Endothelial cell (in vitro differentiated cells): ENCODE measurements around the gene DR1. TPM values are rescaled to one million over a fixed set of nuclear protein-coding genes. Genes with fewer than 3 reads are reported as not detected.

Source experiments
- DNase-seq: peaks from one replicate; pipeline ENCODE4 v3.0.0; 2021; ENCODE audit warnings: low spot score
- H3K27ac Mint-ChIP-seq: one replicate; pipeline ENCODE4 v1.8.0; 2021; ENCODE audit warnings: mixed read lengths, inconsistent platforms; ENCODE audit not compliant: unreplicated experiment
- H3K27me3 Mint-ChIP-seq: one replicate; pipeline ENCODE4 v1.8.0; 2021; ENCODE audit warnings: mild to moderate bottlenecking, moderate library complexity, mixed read lengths, inconsistent platforms; ENCODE audit not compliant: unreplicated experiment
- H3K36me3 Mint-ChIP-seq: one replicate; pipeline ENCODE4 v1.8.0; 2021; ENCODE audit warnings: mild to moderate bottlenecking, low read depth, mixed read lengths, inconsistent platforms; ENCODE audit not compliant: unreplicated experiment
- H3K4me1 Mint-ChIP-seq: one replicate; pipeline ENCODE4 v1.8.0; 2021; ENCODE audit warnings: mild to moderate bottlenecking, mixed read lengths, inconsistent platforms; ENCODE audit not compliant: unreplicated experiment
- H3K4me3 Mint-ChIP-seq: one replicate; pipeline ENCODE4 v1.8.0; 2021; ENCODE audit warnings: mild to moderate bottlenecking, mixed read lengths, inconsistent platforms; ENCODE audit not compliant: unreplicated experiment
- H3K9me3 Mint-ChIP-seq: one replicate; pipeline ENCODE4 v1.8.0; 2021; ENCODE audit warnings: mixed read lengths, inconsistent platforms; ENCODE audit not compliant: unreplicated experiment
- total RNA-seq: library from RNA; stranded (reverse); fragmentation: NEBNext Ultra II Directional; extraction: Animal tissue kit (Norgen Biotek cat#: 25700); gene quantifications from one replicate; pipeline ENCODE4 v1.2.1, GENCODE V29; 2021; ENCODE audit not compliant: unreplicated experiment
- TF ChIP-seq, protein P1 (sequence below): fragments of 200-600 bp; sonication (generic); IDR thresholded peaks from one replicate; pipeline ENCODE4 v1.5.0; 2021; ENCODE audit warnings: antibody characterized with exemption; ENCODE audit not compliant: unreplicated experiment

The DR1 gene
- total RNA-seq, 1 donor from 2014 or later, result 47.4 TPM

DNA sequence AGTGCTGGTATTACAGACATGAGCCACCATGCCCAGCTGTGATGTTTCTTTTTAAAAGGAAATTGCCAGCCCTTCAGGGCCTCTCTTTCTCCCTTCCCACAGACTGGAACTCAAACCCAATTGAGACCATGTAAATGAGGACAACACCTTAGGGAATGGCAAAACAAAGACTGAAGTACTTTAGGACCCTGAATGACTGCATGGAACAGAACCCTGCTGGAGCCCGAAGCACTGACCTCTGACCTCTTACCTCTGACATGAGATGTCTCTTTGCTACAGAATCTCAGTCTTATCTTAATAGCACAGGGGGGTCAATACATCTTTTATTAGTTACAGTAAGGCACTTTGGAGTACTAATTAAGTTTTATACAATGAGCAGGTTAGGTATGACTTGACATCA, 15.5 kb upstream of the DR1 start:
- H3K36me3 Mint-ChIP-seq, result no peaks in the 10 kb centered on the region
- no peak overlapping the region for H3K27ac Mint-ChIP-seq
- H3K9me3 Mint-ChIP-seq, result no peaks in the 10 kb centered on the region
- TF ChIP-seq, protein P1, sequence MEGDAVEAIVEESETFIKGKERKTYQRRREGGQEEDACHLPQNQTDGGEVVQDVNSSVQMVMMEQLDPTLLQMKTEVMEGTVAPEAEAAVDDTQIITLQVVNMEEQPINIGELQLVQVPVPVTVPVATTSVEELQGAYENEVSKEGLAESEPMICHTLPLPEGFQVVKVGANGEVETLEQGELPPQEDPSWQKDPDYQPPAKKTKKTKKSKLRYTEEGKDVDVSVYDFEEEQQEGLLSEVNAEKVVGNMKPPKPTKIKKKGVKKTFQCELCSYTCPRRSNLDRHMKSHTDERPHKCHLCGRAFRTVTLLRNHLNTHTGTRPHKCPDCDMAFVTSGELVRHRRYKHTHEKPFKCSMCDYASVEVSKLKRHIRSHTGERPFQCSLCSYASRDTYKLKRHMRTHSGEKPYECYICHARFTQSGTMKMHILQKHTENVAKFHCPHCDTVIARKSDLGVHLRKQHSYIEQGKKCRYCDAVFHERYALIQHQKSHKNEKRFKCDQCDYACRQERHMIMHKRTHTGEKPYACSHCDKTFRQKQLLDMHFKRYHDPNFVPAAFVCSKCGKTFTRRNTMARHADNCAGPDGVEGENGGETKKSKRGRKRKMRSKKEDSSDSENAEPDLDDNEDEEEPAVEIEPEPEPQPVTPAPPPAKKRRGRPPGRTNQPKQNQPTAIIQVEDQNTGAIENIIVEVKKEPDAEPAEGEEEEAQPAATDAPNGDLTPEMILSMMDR, result no peak
- no peak overlapping the region for H3K4me3 Mint-ChIP-seq
- H3K27me3 Mint-ChIP-seq, result peaks cover 3% of the 10 kb centered on the region
- DNase-seq, result no peak
- H3K4me1 Mint-ChIP-seq, result no peaks in the 10 kb centered on the region

DNA sequence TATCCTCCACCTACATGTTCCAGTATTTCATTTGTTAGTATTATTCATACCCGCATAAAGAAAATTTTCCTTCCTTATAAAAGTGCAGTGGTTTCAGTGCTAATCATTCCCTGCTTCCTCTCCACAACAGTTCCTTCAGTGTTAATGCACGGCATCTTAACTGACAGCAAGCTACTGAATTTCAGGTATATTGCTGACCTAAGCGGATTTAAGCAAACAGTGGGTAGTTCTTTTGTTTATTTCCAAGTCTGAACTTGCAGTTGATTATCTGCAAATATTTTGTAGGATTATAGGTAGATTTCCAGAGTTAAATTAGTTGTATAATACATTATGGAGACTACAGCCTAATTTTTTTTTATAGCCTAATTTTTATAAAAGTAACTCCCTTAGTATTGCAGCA, 15.1 kb upstream of the DR1 start:
- H3K4me1 Mint-ChIP-seq, result no peaks in the 10 kb centered on the region
- H3K4me3 Mint-ChIP-seq, result no peak overlapping the region
- H3K27ac Mint-ChIP-seq, result no peak overlapping the region
- H3K27me3 Mint-ChIP-seq, result peaks cover 3% of the 10 kb centered on the region
- DNase-seq, result no peak
- TF ChIP-seq, protein P1, result no peak
- no peaks in the 10 kb centered on the region for H3K36me3 Mint-ChIP-seq
- H3K9me3 Mint-ChIP-seq, result no peaks in the 10 kb centered on the region

DNA sequence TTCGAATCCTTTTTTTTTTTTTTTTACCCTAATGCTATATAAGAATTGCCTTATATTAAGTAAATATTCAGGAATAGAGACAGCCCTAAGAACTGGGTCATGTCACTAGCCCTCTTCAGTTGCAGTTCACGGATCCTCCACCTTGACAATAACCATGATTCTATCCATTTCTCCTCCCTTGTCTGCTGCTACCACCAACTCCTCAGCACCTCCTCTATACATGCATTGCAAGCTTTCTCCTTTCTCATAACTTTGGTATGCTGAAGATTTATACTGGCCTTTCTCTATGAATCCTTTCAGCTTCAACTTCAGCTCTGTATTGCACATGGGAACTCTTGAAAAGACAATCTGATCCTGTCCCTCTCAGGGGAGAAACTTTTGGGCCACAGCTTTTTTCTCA, 14.3 kb upstream of the DR1 start:
- Mint-ChIP-seq H3K4me3 (no peak overlapping the region), H3K27ac (no peak overlapping the region)
- TF ChIP-seq, protein P1, result no peak

DNA sequence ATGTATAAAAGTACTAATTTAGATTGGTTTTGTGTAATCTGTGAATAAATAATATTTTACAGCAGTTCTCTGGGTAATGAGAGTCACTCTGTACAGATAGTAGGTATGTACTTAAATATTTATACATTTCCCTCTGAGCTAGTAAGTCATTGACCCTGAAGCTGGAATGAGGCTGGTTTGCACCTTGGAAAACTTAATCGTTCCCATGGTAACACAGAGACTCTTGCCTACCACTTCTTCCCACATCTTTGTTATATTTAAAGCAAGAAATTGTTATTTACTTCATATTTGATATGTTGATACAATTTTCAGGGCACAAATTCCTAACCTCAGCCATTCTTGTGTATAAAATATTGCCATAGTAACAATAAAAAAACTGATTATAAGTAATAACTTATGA, 13.3 kb upstream of the DR1 start:
- Mint-ChIP-seq H3K4me1 (no peaks in the 10 kb centered on the region), H3K9me3 (no peaks in the 10 kb centered on the region), H3K27ac (no peak overlapping the region), H3K4me3 (no peak overlapping the region), H3K27me3 (peaks cover 3% of the 10 kb centered on the region), H3K36me3 (no peaks in the 10 kb centered on the region)
- TF ChIP-seq, protein P1, result no peak
- DNase-seq, result no peak

More for the DNA sequence above, 14.3 kb upstream of the DR1 start:
- no peak for DNase-seq
- Mint-ChIP-seq H3K9me3 (no peaks in the 10 kb centered on the region), H3K36me3 (no peaks in the 10 kb centered on the region), H3K4me1 (no peaks in the 10 kb centered on the region), H3K27me3 (peaks cover 3% of the 10 kb centered on the region)

DNA sequence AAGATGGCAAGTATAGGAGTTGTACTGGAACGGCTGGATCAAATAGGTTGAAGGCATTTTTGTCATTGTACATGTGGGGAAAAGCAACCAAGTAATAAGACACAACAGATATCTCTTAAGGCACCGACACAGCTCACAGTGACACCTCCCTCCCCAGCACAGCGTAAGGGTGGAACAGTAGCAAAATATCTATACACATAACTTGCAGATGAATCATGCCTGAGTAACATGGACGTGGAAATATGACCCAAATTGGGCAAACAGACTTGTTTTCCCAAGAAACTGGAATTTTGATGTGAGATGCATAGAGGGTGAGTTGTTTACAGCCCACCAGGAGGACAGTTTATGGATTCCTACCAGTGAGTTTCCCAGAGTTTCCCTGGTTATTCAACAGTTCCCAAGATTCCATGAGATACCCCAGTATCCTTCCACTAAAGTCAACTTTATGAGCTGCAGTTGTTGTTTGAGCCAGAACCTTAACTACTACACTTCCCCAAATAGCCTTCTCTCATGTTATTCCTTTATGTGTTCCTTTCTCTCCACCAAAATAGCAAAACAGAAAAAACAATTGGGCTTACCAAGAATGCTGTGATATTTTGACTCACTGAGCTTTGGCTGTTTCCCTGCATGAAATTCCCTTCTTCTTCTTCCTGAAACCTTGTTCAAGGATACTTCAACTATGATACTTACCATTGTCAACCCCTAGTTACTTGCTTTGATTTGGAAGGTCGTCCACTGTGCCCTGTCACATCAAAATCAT, 7.1 kb upstream of the DR1 start:
- no peak for DNase-seq
- Mint-ChIP-seq H3K27me3 (no peaks in the 10 kb centered on the region), H3K9me3 (no peaks in the 10 kb centered on the region), H3K4me1 (no peaks in the 10 kb centered on the region), H3K36me3 (no peaks in the 10 kb centered on the region), H3K27ac (no peak overlapping the region), H3K4me3 (no peak overlapping the region)
- TF ChIP-seq, protein P1, result no peak
